ENCODE results near the gene TRDN. TPM values are rescaled to one million over a fixed set of nuclear protein-coding genes. Genes with fewer than 3 reads are reported as not detected.

Gene TRDN
- total RNA-seq, 4 donors from 2014 or later: under 0.01 to 5.6 (median 1.6) TPM; not detected in 1

DNA sequence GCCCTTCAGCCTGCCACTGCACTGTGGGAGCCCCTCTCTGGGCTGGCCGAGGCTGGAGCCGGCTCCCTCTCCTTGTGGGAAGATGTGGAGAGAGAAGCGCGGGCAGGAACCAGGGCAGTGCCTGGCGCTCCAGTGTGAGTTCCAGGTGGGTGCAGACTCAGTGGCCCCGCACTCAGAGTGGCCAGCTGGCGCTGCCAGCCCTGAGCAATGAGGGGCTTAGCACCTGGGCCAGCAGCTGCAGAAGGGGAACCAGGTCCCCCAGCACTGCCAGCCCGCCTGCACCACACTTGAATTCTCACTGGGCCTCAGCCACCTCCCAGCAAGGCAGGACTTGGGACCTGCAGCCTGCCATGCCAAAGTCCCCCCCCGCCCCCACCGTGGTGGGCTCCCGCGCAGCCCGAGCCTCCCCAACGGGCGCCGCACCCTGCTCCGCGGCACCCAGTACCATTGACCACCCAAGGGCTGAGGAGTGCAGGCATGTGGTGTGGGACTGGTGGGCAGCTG is 434.8 kb downstream of the TRDN start:
- H3K9me3 ChIP-seq: no peaks in the 10 kb centered on the region
- intact Hi-C loops (cut with DNase I; ENCODE audit: low total_unique reads): no loop called here
- no peak overlapping the region for H3K4me3 ChIP-seq
- TF ChIP-seq POLR2A (IDR thresholded peaks at IDR 0.05): no peak
- TF ChIP-seq, protein P1, sequence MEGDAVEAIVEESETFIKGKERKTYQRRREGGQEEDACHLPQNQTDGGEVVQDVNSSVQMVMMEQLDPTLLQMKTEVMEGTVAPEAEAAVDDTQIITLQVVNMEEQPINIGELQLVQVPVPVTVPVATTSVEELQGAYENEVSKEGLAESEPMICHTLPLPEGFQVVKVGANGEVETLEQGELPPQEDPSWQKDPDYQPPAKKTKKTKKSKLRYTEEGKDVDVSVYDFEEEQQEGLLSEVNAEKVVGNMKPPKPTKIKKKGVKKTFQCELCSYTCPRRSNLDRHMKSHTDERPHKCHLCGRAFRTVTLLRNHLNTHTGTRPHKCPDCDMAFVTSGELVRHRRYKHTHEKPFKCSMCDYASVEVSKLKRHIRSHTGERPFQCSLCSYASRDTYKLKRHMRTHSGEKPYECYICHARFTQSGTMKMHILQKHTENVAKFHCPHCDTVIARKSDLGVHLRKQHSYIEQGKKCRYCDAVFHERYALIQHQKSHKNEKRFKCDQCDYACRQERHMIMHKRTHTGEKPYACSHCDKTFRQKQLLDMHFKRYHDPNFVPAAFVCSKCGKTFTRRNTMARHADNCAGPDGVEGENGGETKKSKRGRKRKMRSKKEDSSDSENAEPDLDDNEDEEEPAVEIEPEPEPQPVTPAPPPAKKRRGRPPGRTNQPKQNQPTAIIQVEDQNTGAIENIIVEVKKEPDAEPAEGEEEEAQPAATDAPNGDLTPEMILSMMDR (IDR thresholded peaks at IDR 0.05): no peak
- DNase-seq: no peak
- no peaks in the 10 kb centered on the region for H3K4me1 ChIP-seq
- H3K27ac ChIP-seq: no peak overlapping the region
- H3K36me3 ChIP-seq: no peaks in the 10 kb centered on the region
- H3K27me3 ChIP-seq: no peaks in the 10 kb centered on the region

DNA sequence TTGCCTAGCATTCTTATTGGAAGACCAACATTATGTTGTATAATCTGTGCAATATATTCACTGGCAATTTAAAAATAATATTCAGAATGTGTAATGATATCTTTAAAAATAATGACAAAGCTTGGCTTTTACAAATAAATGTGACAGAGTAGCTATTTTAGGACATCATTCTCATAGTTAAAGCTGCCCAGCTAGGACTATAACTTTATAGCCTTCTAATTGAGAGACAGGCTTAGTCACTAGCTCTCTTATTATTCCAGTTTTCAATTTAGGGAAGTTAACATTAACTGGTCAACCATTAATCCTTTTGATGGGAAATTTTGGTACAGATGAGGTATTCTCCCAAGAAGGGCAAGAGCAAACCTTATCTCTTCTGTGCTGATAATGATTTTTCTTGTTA is 443.5 kb downstream of the TRDN start:
- TF ChIP-seq, protein P1 (IDR thresholded peaks at IDR 0.05): no peak
- TF ChIP-seq POLR2A (IDR thresholded peaks at IDR 0.05): no peak
- no peaks in the 10 kb centered on the region for H3K9me3 ChIP-seq
- intact Hi-C loops (cut with DNase I; ENCODE audit: low total_unique reads): no loop called here
- DNase-seq: no peak
- H3K4me1 ChIP-seq: no peaks in the 10 kb centered on the region
- H3K27ac ChIP-seq: no peak overlapping the region
- H3K36me3 ChIP-seq: no peaks in the 10 kb centered on the region
- H3K27me3 ChIP-seq: no peaks in the 10 kb centered on the region
- H3K4me3 ChIP-seq: no peak overlapping the region

DNA sequence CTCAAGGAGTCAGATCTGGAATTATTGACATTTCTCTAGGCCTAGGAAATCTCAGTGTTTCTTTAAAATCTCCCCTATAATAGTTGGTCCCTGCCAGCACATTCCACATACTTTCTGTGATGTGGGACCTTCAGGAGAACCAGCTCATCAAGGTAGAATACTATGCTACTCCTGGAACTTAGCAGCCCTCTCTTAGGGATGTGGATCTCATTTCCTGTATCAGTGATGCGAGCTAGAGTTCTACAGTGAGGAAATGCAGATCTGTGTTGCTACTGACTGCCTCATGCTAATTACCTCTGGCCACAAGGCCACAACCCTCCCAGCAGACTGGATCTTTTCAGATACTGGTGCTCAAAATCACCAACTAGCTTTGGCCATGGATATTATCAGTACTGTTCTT is 446.9 kb downstream of the TRDN start:
- no peak overlapping the region for H3K4me3 ChIP-seq
- no peak for DNase-seq
- TF ChIP-seq, protein P1 (IDR thresholded peaks at IDR 0.05): no peak
- TF ChIP-seq POLR2A (IDR thresholded peaks at IDR 0.05): no peak
- no peaks in the 10 kb centered on the region for H3K27me3 ChIP-seq
- H3K9me3 ChIP-seq: no peaks in the 10 kb centered on the region
- H3K4me1 ChIP-seq: no peaks in the 10 kb centered on the region
- no peak overlapping the region for H3K27ac ChIP-seq
- intact Hi-C loops (cut with DNase I; ENCODE audit: low total_unique reads): no loop called here
- H3K36me3 ChIP-seq: no peaks in the 10 kb centered on the region

DNA sequence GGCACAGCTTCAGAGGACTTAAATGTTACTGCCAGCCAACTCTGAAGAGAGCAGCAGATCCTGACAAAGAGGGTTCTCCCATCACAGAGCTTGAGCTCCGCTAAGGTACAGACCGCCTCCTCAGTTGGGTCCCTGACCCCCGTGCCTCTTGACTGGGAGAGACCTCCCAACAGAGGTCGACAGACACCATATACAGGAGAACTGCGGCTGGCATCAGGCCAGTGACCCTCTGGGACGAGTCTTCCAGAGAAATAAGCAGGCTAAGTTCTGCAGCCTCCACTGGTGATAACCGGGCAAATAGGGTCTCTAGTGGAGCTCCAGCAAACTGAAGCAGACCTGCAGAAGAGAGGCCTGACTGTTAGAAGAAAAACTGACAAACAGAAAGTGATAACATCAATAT is 453.8 kb downstream of the TRDN start:
- no peaks in the 10 kb centered on the region for H3K27me3 ChIP-seq
- no peak overlapping the region for H3K4me3 ChIP-seq
- no peak overlapping the region for H3K27ac ChIP-seq
- no peak for DNase-seq
- no peak for TF ChIP-seq POLR2A (IDR thresholded peaks at IDR 0.05)
- TF ChIP-seq, protein P1 (IDR thresholded peaks at IDR 0.05): no peak
- H3K36me3 ChIP-seq: no peaks in the 10 kb centered on the region
- no peaks in the 10 kb centered on the region for H3K9me3 ChIP-seq
- intact Hi-C loops (cut with DNase I; ENCODE audit: low total_unique reads): no loop called here
- H3K4me1 ChIP-seq: no peaks in the 10 kb centered on the region

DNA sequence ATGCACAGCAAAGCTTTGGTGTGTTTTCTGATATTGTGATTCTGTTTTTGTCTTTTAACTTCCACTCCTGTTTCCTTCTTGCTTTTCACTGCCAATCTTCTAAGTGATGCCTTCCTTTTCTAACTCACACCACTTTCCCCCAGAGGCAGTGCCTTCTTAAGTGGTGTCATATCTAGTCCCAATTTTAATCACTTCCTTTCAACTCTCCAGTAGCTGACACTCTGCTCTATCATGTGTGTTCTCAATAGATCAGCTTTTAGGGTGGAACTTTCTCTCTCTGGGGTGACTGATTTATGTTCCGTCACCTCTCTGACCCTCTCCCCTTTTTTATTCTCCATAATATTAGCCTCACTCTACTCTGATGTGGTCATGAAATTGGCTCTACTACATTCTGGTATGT is 460.0 kb downstream of the TRDN start:
- intact Hi-C loops (cut with DNase I; ENCODE audit: low total_unique reads): no loop called here
- DNase-seq: no peak
- Histone ChIP-seq H3K4me3 (no peak overlapping the region), H3K9me3 (no peaks in the 10 kb centered on the region), H3K4me1 (no peaks in the 10 kb centered on the region), H3K27me3 (no peaks in the 10 kb centered on the region), H3K27ac (no peak overlapping the region), H3K36me3 (no peaks in the 10 kb centered on the region)
- TF ChIP-seq, protein P1 (IDR thresholded peaks at IDR 0.05): no peak
- no peak for TF ChIP-seq POLR2A (IDR thresholded peaks at IDR 0.05)
